NCI-H2196 (cell line): ENCODE results near the gene HARS1.
"Not testable (repeated sequence)": the region's sequence is repeated elsewhere in the genome, so short reads cannot be mapped to it uniquely, and the experiment has no call there.

ENCODE experiments used
- DNase-seq: peaks from one replicate; lab custom pipeline; 2025; ENCODE audit not compliant: unreplicated experiment; lab: John Stamatoyannopoulos, UW

HARS1 gene

GRCh38 chr5:140633501-140633900 is 57.7 kb downstream of the HARS1 start:
- DNase-seq = no peak

GRCh38 chr5:140633021-140633471 is 58.1 kb downstream of the HARS1 start, which contains the start of gene CD14:
TSS of gene CD14 (minus strand) at chr5:140633175. CDS start at chr5:140633071, 104 bp downstream.
- no peak for DNase-seq

- no peak for DNase-seq
Observed at GRCh38 chr5:140632366-140633020, 58.7 kb downstream of the HARS1 start.

GRCh38 chr5:140631831-140632365 is 59.3 kb downstream of the HARS1 start:
- DNase-seq = no peak

- no peak for DNase-seq
Observed at GRCh38 chr5:140631036-140631417, 60.1 kb downstream of the HARS1 start.

- DNase-seq = no peak
Observed at GRCh38 chr5:140630292-140631035, 60.7 kb downstream of the HARS1 start.

- DNase-seq = no peak
Observed at GRCh38 chr5:140628711-140629110, 62.5 kb downstream of the HARS1 start.

GRCh38 chr5:140627972-140628371 is 63.2 kb downstream of the HARS1 start:
- no peak for DNase-seq

GRCh38 chr5:140624886-140625285 is 66.3 kb downstream of the HARS1 start:
- DNase-seq = not testable (repeated sequence)
